Epidermal melanocyte (primary cell): Measurements from ENCODE around the gene CRYBB1.

Source experiments
- DNase-seq: peaks from one replicate; pipeline ENCODE4 v3.0.0; 2011; ENCODE audit warnings: low spot score; ENCODE audit not compliant: insufficient read length

CRYBB1 gene

GRCh38 chr22:26579331-26579886 lies 38.4 kb downstream of the CRYBB1 start:
- DNase-seq: no peak

- no peak for DNase-seq
Observed at GRCh38 chr22:26577081-26577480, 40.7 kb downstream of the CRYBB1 start.

- DNase-seq: no peak
Observed at GRCh38 chr22:26576026-26576680, 41.7 kb downstream of the CRYBB1 start.

- DNase-seq: no peak
Observed at GRCh38 chr22:26574001-26574723, 43.7 kb downstream of the CRYBB1 start.

GRCh38 chr22:26573026-26573662 lies 44.7 kb downstream of the CRYBB1 start:
- no peak for DNase-seq

GRCh38 chr22:26570864-26571525 lies 46.8 kb downstream of the CRYBB1 start:
- no peak for DNase-seq

- no peak for DNase-seq
Observed at GRCh38 chr22:26570115-26570514, 47.7 kb downstream of the CRYBB1 start.

- DNase-seq: no peak
Observed at GRCh38 chr22:26568207-26568706, 49.6 kb downstream of the CRYBB1 start.

GRCh38 chr22:26567610-26568009 lies 50.2 kb downstream of the CRYBB1 start:
- no peak for DNase-seq

- no peak for DNase-seq
Observed at GRCh38 chr22:26566994-26567393, 50.8 kb downstream of the CRYBB1 start.

GRCh38 chr22:26565889-26566288 lies 51.9 kb downstream of the CRYBB1 start:
- DNase-seq: no peak

- no peak for DNase-seq
Observed at GRCh38 chr22:26565181-26565580, 52.6 kb downstream of the CRYBB1 start.

- DNase-seq: no peak
Observed at GRCh38 chr22:26564672-26565071, 53.2 kb downstream of the CRYBB1 start.

GRCh38 chr22:26564181-26564580 lies 53.6 kb downstream of the CRYBB1 start:
- no peak for DNase-seq

GRCh38 chr22:26563022-26563421 lies 54.8 kb downstream of the CRYBB1 start:
- no peak for DNase-seq

GRCh38 chr22:26561756-26562417 lies 55.9 kb downstream of the CRYBB1 start:
- DNase-seq: no peak

GRCh38 chr22:26559961-26560575 lies 57.8 kb downstream of the CRYBB1 start:
- DNase-seq: no peak

- no peak for DNase-seq
Observed at GRCh38 chr22:26558248-26558895, 59.5 kb downstream of the CRYBB1 start.

GRCh38 chr22:26556904-26557303 lies 60.9 kb downstream of the CRYBB1 start:
- DNase-seq: no peak

- no peak for DNase-seq
Observed at GRCh38 chr22:26555478-26555877, 62.3 kb downstream of the CRYBB1 start.
